Measurements from ENCODE around the gene SLC12A7. TPM values are rescaled to one million over a fixed set of nuclear protein-coding genes. Genes with fewer than 3 reads are reported as not detected.
"Not testable (repeated sequence)": the region's sequence is repeated elsewhere in the genome, so short reads cannot be mapped to it uniquely, and the experiment has no call there.

The SLC12A7 gene
- total RNA-seq, 1 donor from 2014 or later, result 127 TPM

DNA sequence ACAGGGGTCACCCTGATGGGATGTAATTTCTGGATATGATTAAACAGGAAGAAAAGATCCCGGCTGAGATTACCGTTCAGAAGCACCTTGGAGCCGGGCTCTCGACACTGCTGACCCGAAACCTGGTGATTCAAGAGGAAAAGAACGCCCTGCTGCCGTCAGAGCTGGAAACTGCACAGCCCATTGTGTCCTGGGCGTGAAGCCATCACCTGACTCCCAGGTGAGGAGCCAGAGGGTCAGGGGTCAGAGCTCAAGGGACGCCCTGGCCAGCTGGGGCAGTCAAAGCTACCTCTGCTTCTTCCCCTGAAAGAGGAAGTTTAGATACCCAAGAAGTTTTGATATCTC is 17.8 kb upstream of the SLC12A7 start:
- intact Hi-C loops (cut with DNase I), result no loop called here
- DNase-seq (ENCODE audit: low spot score), result no peak

DNA sequence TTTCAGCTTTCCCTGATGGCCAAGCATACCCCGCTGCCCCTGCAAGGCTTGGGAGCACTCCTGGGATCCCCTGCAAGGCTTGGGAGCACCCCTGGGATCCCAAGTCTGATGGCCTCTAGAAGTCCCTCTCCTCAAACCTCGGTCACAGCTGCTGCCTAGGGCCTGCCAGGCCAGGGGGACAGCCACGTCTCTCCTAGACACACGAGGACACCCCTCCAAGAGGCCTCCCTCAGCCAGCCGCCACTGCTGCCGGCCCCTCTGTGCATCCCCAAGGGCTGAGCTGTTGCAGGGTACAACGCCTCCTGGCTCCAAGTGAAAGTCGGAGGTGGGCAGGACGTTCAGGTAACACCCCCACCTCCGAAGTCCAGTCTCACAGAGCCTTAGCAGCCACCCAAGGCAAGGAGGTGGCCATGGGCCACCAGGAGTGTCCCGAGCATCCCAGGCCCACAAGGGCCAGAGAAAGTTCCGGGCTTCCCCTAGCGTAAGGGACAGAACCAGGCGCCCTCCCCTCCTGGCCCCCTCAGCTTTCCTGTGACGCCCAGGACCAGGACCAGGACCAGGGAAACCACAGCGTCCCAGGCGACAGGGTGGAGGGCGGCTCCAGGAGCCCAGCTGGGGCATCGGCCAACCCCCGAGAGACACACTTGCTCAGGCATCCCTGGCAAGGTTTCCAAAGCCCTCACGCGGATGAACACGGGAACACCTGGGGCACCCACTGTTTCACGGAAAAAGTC is 17.3 kb upstream of the SLC12A7 start:
- intact Hi-C loops (cut with DNase I), result no loop called here
- no peak for DNase-seq (ENCODE audit: low spot score)

DNA sequence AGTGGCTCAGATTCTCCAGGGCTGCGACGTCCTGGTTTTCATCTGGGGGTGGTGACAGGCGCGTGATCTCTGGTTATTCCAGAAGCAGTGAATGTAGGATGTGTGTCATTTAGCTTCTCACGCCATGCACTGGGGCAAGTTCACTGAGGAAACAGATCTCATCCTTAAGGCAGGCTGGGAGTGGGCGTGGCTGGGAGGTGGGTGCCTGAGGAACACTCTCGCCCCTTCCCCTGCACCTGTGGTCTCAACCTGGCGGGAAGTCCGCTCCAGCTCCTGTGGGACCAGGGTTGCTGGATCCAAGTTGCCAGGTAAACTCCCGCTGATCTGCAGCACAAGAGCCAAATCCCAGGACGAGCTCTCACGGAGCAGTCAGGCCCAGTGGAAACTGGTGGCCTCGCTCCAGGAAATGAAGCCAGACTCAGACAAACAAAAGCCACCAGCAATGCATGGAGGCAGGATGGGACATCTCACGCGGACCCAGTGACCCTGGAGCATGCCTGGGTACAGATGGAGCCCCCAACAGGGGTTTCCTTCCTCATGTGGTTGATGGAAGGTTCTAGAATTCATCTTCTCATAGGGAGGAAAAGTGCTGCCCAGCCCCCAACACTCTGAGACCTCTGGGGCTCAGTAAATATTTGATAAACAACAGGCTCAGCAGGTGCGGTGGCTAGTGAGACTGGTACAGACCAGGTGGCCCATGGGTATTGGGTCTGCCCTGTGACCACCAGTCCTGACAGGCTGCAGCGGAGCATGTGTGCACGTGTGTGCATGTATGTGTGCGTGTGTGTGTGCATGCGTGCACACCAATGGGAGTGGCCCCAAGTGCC is 16.3 kb upstream of the SLC12A7 start:
- no peak for DNase-seq (ENCODE audit: low spot score)
- intact Hi-C loops (cut with DNase I), result no loop called here

- DNase-seq (ENCODE audit: low spot score); intact Hi-C loops (cut with DNase I): not testable (repeated sequence)
Observed at GRCh38 chr5:1125695-1126094, 13.8 kb upstream of the SLC12A7 start.

GRCh38 chr5:1125030-1125357 is 13.1 kb upstream of the SLC12A7 start:
- no peak for DNase-seq (ENCODE audit: low spot score)
- intact Hi-C loops (cut with DNase I), result no loop called here

DNA sequence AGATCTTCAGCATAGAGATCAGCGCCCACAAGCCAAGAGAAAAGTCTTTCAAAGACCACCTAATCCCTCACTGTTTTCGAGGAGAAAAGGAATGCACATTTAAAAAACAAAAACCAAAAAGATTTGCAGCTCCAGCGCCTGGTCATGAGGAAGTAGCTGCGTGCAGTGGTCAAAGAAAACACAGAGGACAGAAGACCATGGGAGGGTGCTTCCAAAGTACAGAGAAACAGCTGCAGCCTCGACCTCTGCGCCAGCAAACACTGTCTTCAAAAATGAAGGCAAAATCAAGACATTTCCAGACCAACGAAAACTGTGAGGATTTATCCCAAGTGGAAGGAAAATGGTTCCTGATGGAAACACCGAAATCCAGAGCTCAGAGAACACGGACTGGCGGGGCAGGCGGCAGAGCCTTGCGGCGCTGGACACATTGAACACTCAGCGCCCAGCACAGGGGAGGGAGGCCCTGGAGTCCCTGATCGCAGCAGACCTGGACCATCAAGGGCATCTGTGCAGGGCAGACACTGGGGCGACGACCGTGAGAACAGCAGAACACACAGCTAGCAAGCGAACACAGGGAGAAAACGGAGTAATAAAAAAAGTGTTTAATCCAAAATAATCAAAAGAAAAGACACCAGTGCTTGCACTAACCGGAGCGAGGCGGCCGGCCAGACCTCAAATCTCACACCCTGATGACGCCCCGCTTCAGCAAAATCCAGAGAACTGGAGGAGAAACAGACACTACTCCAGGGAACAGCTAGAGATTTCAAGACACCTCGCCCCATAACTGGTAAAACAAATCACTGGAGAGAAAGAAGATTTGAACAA is 12.6 kb upstream of the SLC12A7 start:
- intact Hi-C loops (cut with DNase I), result no loop called here
- DNase-seq (ENCODE audit: low spot score), result no peak

GRCh38 chr5:1123418-1124147 is 11.7 kb upstream of the SLC12A7 start:
- intact Hi-C loops (cut with DNase I), result loop anchor here (2.0 kb wide), 1 partner anchor 17 kb away; no protein-coding TSS in a partner anchor
- DNase-seq (ENCODE audit: low spot score), result no peak

GRCh38 chr5:1122511-1123294 is 10.8 kb upstream of the SLC12A7 start:
- DNase-seq (ENCODE audit: low spot score), result peak; percentile 85
- intact Hi-C loops (cut with DNase I), result loop anchor here (2.0 kb wide), 1 partner anchor 16 kb away; no protein-coding TSS in a partner anchor

DNA sequence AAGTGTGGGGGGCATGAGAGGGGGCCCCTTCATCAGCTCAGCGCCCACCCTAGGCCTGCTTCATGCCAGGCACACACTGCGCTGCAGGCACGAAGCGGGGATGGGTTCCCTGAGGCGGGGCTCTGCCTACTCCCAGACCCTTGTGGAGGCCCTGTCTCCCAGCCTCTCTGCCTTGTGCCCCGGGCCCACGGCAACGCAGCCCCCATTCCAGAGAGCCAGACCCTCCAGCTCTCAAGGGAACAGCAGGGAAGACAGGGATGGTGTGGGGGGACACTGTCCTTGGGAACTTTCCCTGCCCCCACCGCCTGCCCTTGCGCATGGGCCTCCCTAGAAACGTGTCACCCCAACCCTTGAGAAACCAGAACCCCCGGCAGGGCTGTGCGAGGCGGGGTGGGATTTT is 10.0 kb upstream of the SLC12A7 start:
- DNase-seq (ENCODE audit: low spot score), result no peak
- intact Hi-C loops (cut with DNase I), result loop anchor here (2.0 kb wide), 1 partner anchor 15 kb away; no protein-coding TSS in a partner anchor

GRCh38 chr5:1121044-1121443 is 9.2 kb upstream of the SLC12A7 start:
- intact Hi-C loops (cut with DNase I), result no loop called here
- DNase-seq (ENCODE audit: low spot score), result no peak

DNA sequence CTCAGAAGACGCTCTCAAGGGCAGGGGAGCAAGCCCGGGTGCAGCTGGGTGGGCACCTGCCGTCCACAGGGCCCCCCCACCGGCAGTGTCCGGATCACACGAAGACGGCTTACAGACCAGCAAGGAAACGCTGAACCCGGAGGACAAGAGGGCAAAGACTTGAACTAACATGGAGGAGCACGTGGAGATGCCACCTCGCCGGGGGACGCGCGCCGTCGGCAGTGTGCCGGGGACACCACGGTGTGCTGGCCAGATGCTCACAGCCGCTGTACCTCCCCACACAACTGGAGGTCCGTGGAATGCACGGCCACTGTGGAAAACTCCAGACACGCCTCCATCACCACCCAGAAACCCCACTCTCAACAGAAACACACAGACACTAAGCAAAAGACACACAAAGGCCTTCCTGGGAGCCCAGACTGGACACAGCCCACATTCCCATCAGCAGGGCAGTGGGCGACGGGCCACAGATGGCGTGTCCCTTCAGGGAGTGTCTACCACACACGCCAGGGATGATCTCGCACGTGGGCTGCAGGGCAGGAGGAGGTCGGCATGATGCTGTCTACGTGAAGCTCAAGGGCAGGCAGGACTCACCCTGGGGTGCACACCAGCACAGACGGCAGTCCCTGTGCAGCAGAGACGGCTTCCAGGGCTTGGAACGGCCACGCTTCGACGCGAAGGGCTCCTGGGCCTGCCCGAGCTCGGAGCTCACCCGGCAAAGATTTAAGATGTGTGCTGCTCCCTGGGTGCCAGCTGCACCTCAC is 8.6 kb upstream of the SLC12A7 start:
- intact Hi-C loops (cut with DNase I), result no loop called here
- no peak for DNase-seq (ENCODE audit: low spot score)

- DNase-seq (ENCODE audit: low spot score), result no peak
- intact Hi-C loops (cut with DNase I), result no loop called here
Observed at GRCh38 chr5:1119312-1119831, 7.5 kb upstream of the SLC12A7 start.

DNA sequence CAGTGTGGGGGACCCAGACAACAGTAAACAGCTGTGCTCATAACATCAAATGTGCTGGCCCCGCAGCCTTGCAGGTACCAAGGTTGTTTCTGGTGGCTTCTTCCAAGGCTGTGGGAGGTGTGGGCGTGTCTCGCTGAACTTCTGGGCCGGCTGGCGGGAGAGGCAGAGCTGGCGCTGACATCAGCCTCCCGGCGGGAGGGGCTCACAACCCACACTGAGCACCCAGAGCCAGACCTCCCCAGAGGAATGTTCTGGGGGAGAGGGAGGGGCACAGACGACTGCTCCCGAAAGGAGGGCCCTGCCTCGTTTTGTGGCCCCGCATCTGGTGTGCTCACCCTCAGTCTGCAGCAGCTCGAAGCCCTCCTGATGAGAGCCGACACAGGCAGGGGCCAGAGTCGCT is 6.9 kb upstream of the SLC12A7 start:
- intact Hi-C loops (cut with DNase I), result no loop called here
- no peak for DNase-seq (ENCODE audit: low spot score)

DNA sequence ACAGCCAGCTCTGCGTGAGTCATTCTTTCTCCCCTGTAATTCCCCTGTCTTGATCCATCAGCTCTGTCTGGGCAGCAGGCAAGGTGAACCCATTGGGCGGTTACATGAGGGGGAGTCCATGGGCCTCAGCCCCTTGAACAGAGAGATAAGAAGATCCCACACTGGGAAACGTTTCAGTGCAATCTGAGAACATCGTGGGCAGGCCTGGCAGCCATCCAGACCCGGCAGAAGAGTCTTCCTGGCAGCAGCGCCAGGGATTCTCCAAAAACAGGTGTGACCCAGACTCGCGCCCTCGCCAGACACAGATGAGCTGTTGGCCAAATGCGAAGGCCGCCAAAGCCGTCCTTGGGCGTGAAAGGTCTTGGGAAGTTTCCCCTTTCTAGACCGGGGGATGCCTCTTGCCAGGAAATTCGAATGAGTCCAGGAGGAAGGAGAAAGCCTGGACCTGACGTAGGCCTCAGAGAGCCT is 6.4 kb upstream of the SLC12A7 start:
- DNase-seq (ENCODE audit: low spot score), result no peak
- intact Hi-C loops (cut with DNase I), result no loop called here

- no peak for DNase-seq (ENCODE audit: low spot score)
- intact Hi-C loops (cut with DNase I), result no loop called here
Observed at GRCh38 chr5:1116977-1117376, 5.1 kb upstream of the SLC12A7 start.

GRCh38 chr5:1116109-1116740 is 4.4 kb upstream of the SLC12A7 start:
- DNase-seq (ENCODE audit: low spot score), result no peak
- intact Hi-C loops (cut with DNase I), result no loop called here

DNA sequence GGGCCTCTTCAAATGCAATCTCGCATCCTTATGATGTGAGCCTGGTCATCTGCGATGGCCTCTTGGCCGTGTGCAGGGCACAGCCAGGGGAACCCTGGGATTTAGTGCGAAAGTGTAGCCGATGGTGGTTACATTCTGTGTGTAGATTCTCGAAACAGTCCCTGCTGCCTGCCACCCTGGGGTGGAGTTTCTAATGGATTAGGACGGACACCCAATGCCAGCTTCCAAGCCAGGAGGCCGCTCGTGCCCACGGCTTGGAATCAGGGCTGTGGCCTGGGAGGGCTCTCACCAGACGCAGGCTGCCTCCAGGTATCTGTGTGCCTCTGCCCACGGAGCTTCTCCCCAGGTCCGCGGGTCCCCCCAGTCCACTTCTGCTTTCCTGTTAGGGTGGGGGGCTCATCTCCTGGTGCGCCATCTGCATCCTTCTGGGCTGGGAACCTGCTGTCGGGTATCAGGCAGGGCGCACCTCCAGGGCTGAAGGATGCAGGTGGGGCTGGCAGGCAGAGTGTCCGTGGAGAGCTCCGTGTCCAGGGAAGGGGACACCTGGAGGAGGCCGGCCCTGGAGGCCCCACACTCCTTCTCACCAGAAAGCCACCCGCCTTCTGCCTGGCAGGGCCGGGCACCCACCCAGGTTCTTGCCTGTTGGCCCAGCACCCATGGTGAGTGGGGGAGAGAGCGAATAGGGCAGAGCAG is 3.4 kb upstream of the SLC12A7 start:
- no peak for DNase-seq (ENCODE audit: low spot score)
- intact Hi-C loops (cut with DNase I), result no loop called here
